ENCODE measurements around the gene ALG6. TPM values are rescaled to one million over a fixed set of nuclear protein-coding genes. Genes with fewer than 3 reads are reported as not detected.

ALG6 gene
- total RNA-seq, 1 experiment from 2014 or later = 21.4 TPM

DNA sequence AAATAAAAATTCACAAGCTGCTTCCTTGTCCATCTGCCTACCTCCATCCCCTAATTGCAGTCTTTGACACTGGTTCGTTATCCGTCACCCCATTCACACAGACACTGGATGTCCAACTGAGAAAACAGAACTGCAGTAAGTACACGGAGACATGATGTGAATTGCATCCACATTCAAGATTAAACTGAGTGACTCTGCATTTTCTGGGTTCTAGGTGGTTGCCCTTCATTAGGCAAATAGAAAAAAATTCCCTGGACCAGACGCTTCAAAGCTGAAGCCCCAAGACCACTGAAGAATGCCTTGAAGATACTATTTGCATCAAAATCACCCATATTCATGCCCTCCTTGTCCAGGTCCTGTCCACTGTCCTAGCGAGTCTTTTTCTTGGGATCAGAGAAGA lies 7.9 kb upstream of the ALG6 start:
- Histone ChIP-seq H4K20me1 (ENCODE audit: control insufficient read depth, insufficient read depth, insufficient read length) (no peaks in the 10 kb centered on the region), H2BK15ac (ENCODE audit: low read depth, low read length) (no peak overlapping the region), H3K23ac (ENCODE audit: insufficient read length, low read depth, low read length) (no peak overlapping the region), H2BK120ac (ENCODE audit: low read depth, low read length, poor library complexity, severe bottlenecking) (no peak overlapping the region), H2AFZ (ENCODE audit: low read length) (no peak overlapping the region), H3T11ph (ENCODE audit: low read length) (no peak overlapping the region), H3K4me1 (ENCODE audit: insufficient read depth, low read length) (no peaks in the 10 kb centered on the region; the same call in 1 of the 2 replicates), H2BK5ac (ENCODE audit: insufficient read length, low read length) (no peak overlapping the region), H3K23me2 (ENCODE audit: insufficient read length, low read depth, low read length, poor library complexity, severe bottlenecking) (no peaks in the 10 kb centered on the region), H3K4me2 (ENCODE audit: insufficient read depth, insufficient read length, low read length) (no peak overlapping the region), H3K56ac (ENCODE audit: insufficient read length, low read depth, low read length) (no peak overlapping the region), H4K8ac (replicated peaks; ENCODE audit: insufficient read length, low read depth, low read length) (no peak overlapping the region), H2BK12ac (ENCODE audit: insufficient read length, low read depth, low read length) (no peak overlapping the region), H4K91ac (ENCODE audit: insufficient read length, low read depth, low read length) (no peak overlapping the region), H2AK5ac (ENCODE audit: insufficient read length, low read length) (no peak overlapping the region), H3K18ac (ENCODE audit: insufficient read length, low read depth, low read length) (no peak overlapping the region), H3K27me3 (ENCODE audit: insufficient read depth, low read length) (no peaks in the 10 kb centered on the region), H3K27ac (ENCODE audit: insufficient read length, low read depth, low read length) (no peak overlapping the region), H3K9ac (ENCODE audit: extremely low read depth, insufficient read length, low read length) (no peak overlapping the region), H3K14ac (ENCODE audit: insufficient read depth, low read length) (no peak overlapping the region), H4K5ac (ENCODE audit: insufficient read length, low read depth, low read length) (no peak overlapping the region), H3K4ac (ENCODE audit: low read depth, low read length) (no peak overlapping the region), H3K79me2 (ENCODE audit: insufficient read depth, low read length) (no peaks in the 10 kb centered on the region), H2BK20ac (ENCODE audit: low read depth, low read length, poor library complexity, severe bottlenecking) (no peak overlapping the region), H3K9me3 (ENCODE audit: control insufficient read depth, low read depth, low read length) (no peaks in the 10 kb centered on the region), H3K79me1 (ENCODE audit: insufficient read depth, low read depth, low read length, poor library complexity, severe bottlenecking) (no peaks in the 10 kb centered on the region)
- Mint-ChIP-seq H3K9me3 (peaks cover 5 to 6% of the 10 kb centered on the region in 2 experiments; a peak in 3 of 5 replicates), H3K27me3 (ENCODE audit: low read depth) (peaks cover 2% of the 10 kb centered on the region), H3K36me3 (ENCODE audit: insufficient read depth in 1 of 3, low read depth in 3 of 3) (peaks cover 0 to 2% (median 0%) of the 10 kb centered on the region in 3 experiments; a peak in 1 of 7 replicates), H3K4me3 (no peak overlapping the region), H3K27ac (no peak overlapping the region), H3K4me1 (peaks cover 7 to 14% of the 10 kb centered on the region in 2 experiments)
- no peak for DNase-seq
- TF ChIP-seq, protein P1, sequence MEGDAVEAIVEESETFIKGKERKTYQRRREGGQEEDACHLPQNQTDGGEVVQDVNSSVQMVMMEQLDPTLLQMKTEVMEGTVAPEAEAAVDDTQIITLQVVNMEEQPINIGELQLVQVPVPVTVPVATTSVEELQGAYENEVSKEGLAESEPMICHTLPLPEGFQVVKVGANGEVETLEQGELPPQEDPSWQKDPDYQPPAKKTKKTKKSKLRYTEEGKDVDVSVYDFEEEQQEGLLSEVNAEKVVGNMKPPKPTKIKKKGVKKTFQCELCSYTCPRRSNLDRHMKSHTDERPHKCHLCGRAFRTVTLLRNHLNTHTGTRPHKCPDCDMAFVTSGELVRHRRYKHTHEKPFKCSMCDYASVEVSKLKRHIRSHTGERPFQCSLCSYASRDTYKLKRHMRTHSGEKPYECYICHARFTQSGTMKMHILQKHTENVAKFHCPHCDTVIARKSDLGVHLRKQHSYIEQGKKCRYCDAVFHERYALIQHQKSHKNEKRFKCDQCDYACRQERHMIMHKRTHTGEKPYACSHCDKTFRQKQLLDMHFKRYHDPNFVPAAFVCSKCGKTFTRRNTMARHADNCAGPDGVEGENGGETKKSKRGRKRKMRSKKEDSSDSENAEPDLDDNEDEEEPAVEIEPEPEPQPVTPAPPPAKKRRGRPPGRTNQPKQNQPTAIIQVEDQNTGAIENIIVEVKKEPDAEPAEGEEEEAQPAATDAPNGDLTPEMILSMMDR (conservative IDR thresholded peaks at IDR 0.05) = no peak
- WGBS (ENCODE audit: extremely low coverage, insufficient read length, low lambda C conversion rate) = no CpG with 5 or more reads among the region's 5 CpGs

Measured in H9 (cell line).